GM18498 (cell line): Measurements from ENCODE around the gene PFDN5.
A peak's percentile ranks its signal among the peaks of the same experiment; 100 is the strongest.
"Not testable (repeated sequence)": the region's sequence is repeated elsewhere in the genome, so short reads cannot be mapped to it uniquely, and the experiment has no call there.

Source experiments
- ATAC-seq: cut with Tn5 transposase; IDR thresholded peaks from one replicate; pipeline ENCODE4 v1.9.1; 2021; ENCODE audit warnings: mild to moderate bottlenecking, moderate library complexity; ENCODE audit not compliant: unreplicated experiment

Gene PFDN5

GRCh38 chr12:53326460-53327185 is 31.3 kb downstream of the PFDN5 start:
- ATAC-seq, result no peak

DNA sequence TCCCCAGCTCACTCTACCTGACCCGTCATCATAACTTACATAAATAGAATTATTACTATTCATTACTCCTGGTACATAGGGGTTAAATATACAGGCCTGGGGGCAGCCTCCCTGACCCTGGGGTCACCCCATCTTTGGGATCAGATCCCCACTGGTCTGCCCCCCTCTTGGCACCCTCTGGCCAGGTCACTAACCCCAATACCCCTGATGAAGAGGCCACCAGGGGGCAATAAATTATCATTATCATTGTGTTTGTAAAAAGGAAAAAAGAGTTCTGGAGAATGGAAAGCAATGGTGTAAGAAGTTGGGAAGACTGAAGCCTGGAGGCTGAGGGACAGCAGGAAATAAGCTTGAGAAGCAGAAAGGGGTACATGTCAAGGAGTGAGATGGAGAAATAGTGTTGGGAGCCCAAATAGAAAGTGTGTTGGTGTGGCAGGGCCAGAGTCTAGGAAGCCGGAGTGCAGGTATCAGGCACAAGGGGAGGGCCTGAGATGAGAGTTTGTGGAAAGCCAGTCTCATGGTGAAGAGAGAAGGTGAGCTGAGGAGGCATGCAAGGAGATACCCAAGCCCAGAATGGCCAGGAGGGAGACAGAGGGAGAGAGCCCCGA is 32.2 kb downstream of the PFDN5 start:
- no peak for ATAC-seq

DNA sequence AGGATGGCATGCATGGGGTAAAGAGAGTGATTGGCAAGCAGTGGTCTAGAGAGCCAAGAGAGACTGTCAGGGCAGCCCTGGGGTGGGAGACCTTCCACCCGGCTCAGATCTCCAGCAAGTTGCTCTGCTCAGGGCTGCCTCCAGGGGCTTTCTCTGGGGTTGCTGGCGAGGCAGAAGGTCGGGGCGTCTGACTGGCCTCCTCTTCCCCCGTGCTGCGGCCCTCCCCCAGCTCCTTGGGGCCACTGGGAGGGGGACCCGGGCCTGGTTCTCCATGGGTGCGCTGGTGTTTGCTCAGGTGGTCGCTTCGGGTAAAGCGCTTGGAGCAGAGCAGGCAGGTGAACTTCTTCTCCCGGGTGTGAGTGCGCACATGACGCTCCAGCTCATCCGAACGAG is 32.7 kb downstream of the PFDN5 start:
- ATAC-seq, result no peak

GRCh38 chr12:53330671-53331070 is 35.3 kb downstream of the PFDN5 start:
- ATAC-seq, result no peak

DNA sequence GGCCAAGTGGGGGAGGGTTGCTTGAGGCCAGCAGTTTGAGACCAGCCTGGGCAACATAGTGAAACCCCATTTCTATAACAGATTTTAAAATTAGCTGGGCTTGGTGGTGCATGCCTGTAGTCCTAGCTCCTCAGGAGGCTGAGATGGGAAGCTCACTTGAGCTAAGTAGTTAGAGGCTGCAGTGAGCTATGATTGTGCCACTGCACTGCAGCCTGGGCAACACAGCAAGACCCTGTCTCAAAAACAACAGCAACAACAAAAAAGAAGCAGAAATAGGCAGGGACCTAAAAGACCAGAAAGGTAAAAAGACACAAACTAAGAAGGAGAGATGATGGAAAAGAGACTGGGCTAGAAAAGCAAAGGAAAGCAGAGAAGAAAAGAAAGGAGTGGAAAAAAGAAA is 37.0 kb downstream of the PFDN5 start:
- not testable (repeated sequence) for ATAC-seq

DNA sequence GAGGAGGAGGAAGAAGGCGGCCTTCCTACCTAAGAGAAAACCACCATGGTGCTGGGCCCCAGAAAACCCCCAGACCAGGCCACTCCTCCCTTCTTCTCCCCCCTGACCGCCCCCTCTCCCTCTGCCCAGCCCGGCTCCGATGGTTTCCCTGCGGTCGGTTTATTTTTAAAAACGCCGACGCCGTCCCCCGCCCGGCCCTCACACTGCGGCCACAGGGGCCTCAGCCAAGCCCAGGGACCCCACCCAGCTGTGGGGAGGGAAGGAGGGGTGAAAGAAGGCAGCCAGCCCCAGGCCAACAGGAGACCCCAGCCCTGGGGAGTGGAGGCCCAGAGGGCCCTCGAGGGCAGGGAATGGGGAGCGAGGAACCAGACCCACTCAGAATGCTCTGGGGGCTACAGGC is 37.4 kb downstream of the PFDN5 start:
- no peak for ATAC-seq

DNA sequence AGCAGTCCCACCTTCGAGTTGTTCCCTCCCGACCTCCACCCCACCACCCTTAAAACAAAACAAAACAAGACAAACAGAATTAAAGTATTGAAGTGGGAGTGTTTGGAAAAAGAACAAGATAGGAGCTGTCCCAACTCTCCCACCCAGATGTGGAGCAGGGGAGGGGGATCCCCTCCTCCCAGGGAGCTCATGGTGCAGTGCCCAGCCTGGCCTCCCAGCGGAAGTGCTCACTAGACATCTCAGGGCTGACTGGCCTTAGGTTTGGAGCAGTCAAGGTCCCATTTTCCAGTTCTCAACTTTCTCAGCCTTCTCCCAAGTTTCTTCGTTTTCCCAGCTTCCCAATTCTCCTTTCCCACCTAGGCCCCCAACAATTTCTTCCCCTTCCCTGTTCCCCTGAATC is 37.9 kb downstream of the PFDN5 start:
- ATAC-seq, result no peak

DNA sequence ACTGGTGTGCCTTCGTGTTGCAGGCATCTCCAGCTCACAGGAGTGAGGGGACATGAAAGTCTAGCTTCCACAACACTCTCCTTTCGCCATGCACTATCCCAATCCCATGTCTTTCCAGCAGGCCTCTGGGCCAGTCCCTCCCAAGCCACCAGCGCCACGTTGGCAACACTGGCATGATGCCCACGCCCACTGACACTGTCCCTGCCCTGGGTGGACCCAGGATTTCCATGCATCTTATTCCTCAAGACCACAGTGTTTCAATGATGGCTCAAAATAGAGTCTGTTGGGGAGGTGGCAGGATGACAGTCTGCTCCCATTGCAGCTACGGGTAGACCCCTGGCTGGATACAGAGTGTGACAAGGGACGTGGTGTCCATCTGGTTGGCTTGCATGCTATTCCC is 38.5 kb downstream of the PFDN5 start:
- no peak for ATAC-seq

GRCh38 chr12:53334822-53335221 is 39.5 kb downstream of the PFDN5 start:
- ATAC-seq, result no peak

GRCh38 chr12:53336181-53336681 is 40.9 kb downstream of the PFDN5 start, which contains the start of gene SP7:
TSS of gene SP7 (minus strand) at chr12:53336354. CDS start at chr12:53335646, 708 bp downstream.
- no peak for ATAC-seq

DNA sequence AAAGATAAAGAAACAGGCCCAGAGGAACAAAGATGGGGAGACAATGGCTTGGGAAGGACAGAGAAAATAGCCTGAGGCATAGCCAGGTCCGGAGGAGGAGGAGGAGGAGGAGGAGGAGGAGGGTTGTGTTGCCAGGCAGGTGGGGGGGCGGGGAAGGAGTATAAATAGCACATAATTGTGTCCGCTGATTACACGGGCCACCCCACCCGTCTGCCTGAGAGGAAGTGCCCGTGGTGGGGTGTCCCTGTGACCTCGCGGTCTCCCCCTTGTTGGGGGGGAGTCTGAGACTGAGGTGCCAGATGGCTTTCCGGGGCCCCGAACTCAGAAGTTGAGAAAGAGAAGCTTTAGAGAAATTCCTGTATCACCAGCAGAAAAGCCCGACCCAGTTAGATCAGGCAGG is 42.7 kb downstream of the PFDN5 start:
- ATAC-seq, result no peak

GRCh38 chr12:53338916-53339315 is 43.6 kb downstream of the PFDN5 start:
- ATAC-seq, result no peak

- no peak for ATAC-seq
Measured at GRCh38 chr12:53340398-53340797, 45.1 kb downstream of the PFDN5 start.

DNA sequence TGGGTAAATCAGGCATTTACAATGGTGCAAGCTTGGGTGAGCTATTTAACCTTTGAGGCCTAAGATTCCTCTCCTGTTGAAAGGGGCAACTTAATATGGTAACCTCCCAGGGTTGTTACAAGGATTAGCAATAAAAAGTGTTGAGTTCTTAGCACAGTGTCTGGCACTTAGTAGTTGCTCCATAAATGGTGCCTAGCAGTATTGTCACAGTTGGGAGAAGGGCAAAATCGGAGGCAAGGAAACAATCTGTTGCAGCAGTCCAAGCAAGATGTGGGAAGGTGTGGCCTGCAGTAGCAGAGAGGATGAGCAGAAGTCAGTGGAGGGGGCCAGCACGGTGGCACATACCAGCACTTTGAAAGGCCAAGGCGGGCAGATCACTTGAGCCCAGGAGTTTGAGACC is 48.1 kb downstream of the PFDN5 start:
- ATAC-seq, result no peak

- no peak for ATAC-seq
Measured at GRCh38 chr12:53343969-53344368, 48.6 kb downstream of the PFDN5 start.

GRCh38 chr12:53344487-53344823 is 49.1 kb downstream of the PFDN5 start:
- no peak for ATAC-seq

DNA sequence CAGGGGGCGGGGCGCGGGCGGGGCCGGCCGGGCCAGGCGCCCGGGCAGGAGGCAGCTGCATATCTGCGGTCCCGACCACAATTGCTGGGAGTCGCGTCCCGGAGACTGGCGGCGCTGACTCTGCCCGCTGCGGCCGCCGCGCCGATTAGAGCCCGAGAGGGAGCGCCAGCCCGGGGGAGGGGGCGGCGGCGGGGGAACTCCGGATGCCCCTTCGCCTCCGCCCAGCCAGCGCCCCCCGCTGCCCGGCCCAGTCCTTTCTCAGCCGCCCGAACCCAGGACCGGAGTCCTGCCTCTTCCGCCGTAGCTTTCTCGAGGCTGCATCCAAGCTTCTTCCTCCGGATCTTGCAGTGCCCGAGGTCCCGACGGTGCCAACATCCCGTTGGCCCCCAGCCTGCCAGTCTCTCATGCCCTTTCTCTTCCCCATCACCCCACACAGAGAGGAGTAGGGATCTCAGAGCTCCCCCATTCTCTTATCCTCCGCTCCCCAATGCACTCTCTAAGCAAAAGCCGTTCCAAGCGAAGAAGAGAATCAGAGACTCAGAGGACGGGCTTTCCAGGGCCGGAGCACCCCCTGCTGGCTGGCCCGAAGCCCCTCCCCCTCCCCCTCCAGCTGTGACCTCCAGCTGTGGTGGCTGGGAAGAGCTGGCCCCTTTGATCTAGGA is 49.6 kb downstream of the PFDN5 start:
- peak; percentile 65 for ATAC-seq

GRCh38 chr12:53345486-53346188 is 50.3 kb downstream of the PFDN5 start:
- ATAC-seq, result no peak

- no peak for ATAC-seq
Measured at GRCh38 chr12:53346491-53346890, 51.1 kb downstream of the PFDN5 start.

GRCh38 chr12:53347905-53348304 is 52.6 kb downstream of the PFDN5 start:
- ATAC-seq, result no peak
